HepG2 (cell line): ENCODE measurements around the gene COLGALT1. TPM values are rescaled to one million over a fixed set of nuclear protein-coding genes. Genes with fewer than 3 reads are reported as not detected.

Source experiments
- ATAC-seq: fragments of 200-7000 bp; cut with Tn5 transposase; 3 replicates; pipeline ENCODE4 v1.9.1; 2020; ENCODE audit warnings: mild to moderate bottlenecking, moderate library complexity
- Bru-seq: library from RNA; stranded (reverse); fragments of 400-500 nt; gene quantifications from one replicate; lab custom pipeline; 2021; lab: Mats Ljungman, UMichigan
- BruChase-seq, 2 experiments: library from RNA; stranded (reverse); fragments of 400-500 nt; gene quantifications; one replicate each; lab custom pipeline; 2021; lab: Mats Ljungman, UMichigan
- BruUV-seq: library from RNA; stranded (reverse); fragments of 400-500 nt; replicated peaks from 2 replicates; lab custom pipeline; 2021; lab: Mats Ljungman, UMichigan
- CTCF ChIA-PET: fragments of 300-600 bp; formaldehyde crosslinking; extraction: SDS; loops from one replicate; lab custom pipeline; 2021; ENCODE audit warnings: low total read pairs, inconsistent platforms, low intra/inter-chr PET ratio; lab: Yijun Ruan, JAX
- POLR2A ChIA-PET: fragments of 350-600 bp; sonication (Branson Sonifier 250); formaldehyde crosslinking; loops from one replicate; lab custom pipeline; 2020; ENCODE audit warnings: antibody characterized with exemption, inconsistent platforms; lab: Yijun Ruan, JAX
- DNase-seq: peaks from one replicate; pipeline ENCODE4 v3.0.0-alpha.2; 2015; ENCODE audit warnings: low spot score
- FAIRE-seq: peaks from 3 replicates; lab custom pipeline; 2011; peaks lifted over from hg19 to GRCh38; lab: Jason Lieb, UNC
- H2AFZ ChIP-seq: one replicate; pipeline ENCODE4 v1.6.1; 2011; ENCODE audit warnings: low read length, inconsistent platforms
- H3K27ac ChIP-seq: fragments of 300-600 bp; 3 replicates; pipeline ENCODE4 v1.8.0; 2011; ENCODE audit warnings: mixed run types, mild to moderate bottlenecking, mixed read lengths, low read length, inconsistent platforms; ENCODE audit not compliant: insufficient read depth; ENCODE audit errors: extremely low read length
- H3K27me3 ChIP-seq, 2 experiments: fragments of 200-600 bp in 1 of 2; 2 replicates in 1 of 2; 3 replicates in 1 of 2; pipeline versions ENCODE4 v1.6.0 to v1.8.0; 2011; ENCODE audit warnings: low read length in 2 of 2, mild to moderate bottlenecking in 2 of 2, moderate library complexity in 2 of 2, inconsistent platforms in 1 of 2; ENCODE audit not compliant: insufficient read depth in 2 of 2, control insufficient read depth in 1 of 2
- H3K36me3 ChIP-seq, 2 experiments: fragments of 200-600 bp in 1 of 2; replicated peaks in 1 of 2; 2 replicates in 1 of 2; 3 replicates in 1 of 2; pipeline versions ENCODE4 v1.5.1 to v1.8.0; 2011; ENCODE audit warnings: low read length in 2 of 2, inconsistent platforms in 1 of 2; ENCODE audit not compliant: insufficient read depth in 2 of 2, control insufficient read depth in 1 of 2
- H3K4me1 ChIP-seq: 2 replicates; pipeline ENCODE4 v1.5.1; 2012; ENCODE audit warnings: low read length, inconsistent platforms; ENCODE audit not compliant: insufficient read depth
- H3K4me2 ChIP-seq: 2 replicates; pipeline ENCODE4 v1.6.0; 2011; ENCODE audit warnings: low read depth, low read length, inconsistent platforms
- H3K4me3 ChIP-seq, 3 experiments: fragments of 200-600 bp in 1 of 3; sonication (generic), shearing (Covaris generic) in 1 of 3; replicated peaks in 1 of 3; 2 replicates each; pipeline ENCODE4 v1.5.1; 2011 to 2016; ENCODE audit warnings: low read length in 3 of 3, inconsistent platforms in 2 of 3, low read depth in 2 of 3, mild to moderate bottlenecking in 2 of 3, control low read depth in 1 of 3, mixed read lengths in 1 of 3; ENCODE audit not compliant: insufficient read depth in 1 of 3
- H3K79me2 ChIP-seq: one replicate; pipeline ENCODE4 v1.6.1; 2011; ENCODE audit warnings: low read length, inconsistent platforms; ENCODE audit not compliant: insufficient read depth
- H3K9ac ChIP-seq: 2 replicates; pipeline ENCODE4 v1.6.0; 2011; ENCODE audit warnings: mild to moderate bottlenecking, low read depth, low read length, inconsistent platforms; ENCODE audit not compliant: insufficient read depth
- H3K9me3 ChIP-seq: 2 replicates; pipeline ENCODE4 v1.5.1; 2012; ENCODE audit warnings: mild to moderate bottlenecking, low read length
- H4K20me1 ChIP-seq: 2 replicates; pipeline ENCODE4 v1.6.0; 2011; ENCODE audit warnings: inconsistent platforms, mild to moderate bottlenecking, low read length, moderate library complexity; ENCODE audit not compliant: insufficient read depth
- HOXA5 ChIP-seq: sonication (generic); formaldehyde crosslinking; IDR thresholded peaks from 2 replicates; pipeline ENCODE4 v1.4.0; 2020; ENCODE audit warnings: missing genetic modification reagents
- NAIF1 ChIP-seq: sonication (generic); formaldehyde crosslinking; IDR thresholded peaks from 2 replicates; pipeline ENCODE4 v1.5.0; 2020; ENCODE audit warnings: mild to moderate bottlenecking, missing genetic modification reagents, borderline replicate concordance
- NCOA2 ChIP-seq: sonication (generic); formaldehyde crosslinking; IDR thresholded peaks from 2 replicates; pipeline ENCODE4 v1.8.0; 2022; ENCODE audit warnings: inconsistent platforms
- PAF1 ChIP-seq: IDR thresholded peaks from 2 replicates; pipeline ENCODE4 v1.6.1; 2016; ENCODE audit warnings: missing genetic modification reagents, missing compliant biosample characterization
- SRF ChIP-seq: IDR thresholded peaks from 2 replicates; pipeline ENCODE4 v1.6.1; 2011; ENCODE audit warnings: mild to moderate bottlenecking, low read depth, low read length, moderate library complexity
- TCF7 ChIP-seq: sonication (generic); IDR thresholded peaks from 2 replicates; pipeline ENCODE4 v1.6.1; 2016; ENCODE audit warnings: antibody characterized with exemption, low read depth
- TIGD3 ChIP-seq: sonication (generic); formaldehyde crosslinking; IDR thresholded peaks from 2 replicates; pipeline ENCODE4 v1.5.1; 2020; ENCODE audit warnings: mild to moderate bottlenecking, missing genetic modification reagents, borderline replicate concordance
- ZBTB4 ChIP-seq: sonication (generic); formaldehyde crosslinking; IDR thresholded peaks from 2 replicates; pipeline ENCODE4 v1.4.0; 2020; ENCODE audit warnings: missing genetic modification reagents, mild to moderate bottlenecking, borderline replicate concordance
- ZNF614 ChIP-seq: IDR thresholded peaks from 2 replicates; pipeline ENCODE4 v1.6.1; 2018; ENCODE audit warnings: missing biosample characterization, missing genetic modification reagents, inconsistent platforms, borderline replicate concordance
- ZNF749 ChIP-seq: sonication (generic); formaldehyde crosslinking; IDR thresholded peaks from 2 replicates; pipeline ENCODE4 v1.8.0; 2022; ENCODE audit warnings: mild to moderate bottlenecking, missing genetic modification reagents, moderate library complexity, borderline replicate concordance
- WGBS: methylation state at CpG from one replicate; pipeline ENCODE4 v1.1.6; 2017; ENCODE audit warnings: low lambda C conversion rate; 5-methylcytosine and 5-hydroxymethylcytosine counted together
- in situ Hi-C: cut with HindIII; loops from 2 replicates; pipeline ENCODE4 v1.10.0; 2017; ENCODE audit warnings: low pct_unique_long_range_greater_than_20kb; ENCODE audit not compliant: extremely low pct_ligation_motif_present
- intact Hi-C: fragments of 100-400 bp; cut with micrococcal nuclease; formaldehyde crosslinking; loops from one replicate; pipeline ENCODE4 v1.10.0; 2022; ENCODE audit not compliant: unreplicated experiment
- long read RNA-seq, 2 experiments: library from RNA in 1 of 2; library from polyadenylated mRNA in 1 of 2; stranded (forward) in 1 of 2; unstranded in 1 of 2; transcript quantifications; one replicate each; pipeline ENCODE4 v2.0.0, GENCODE V29; 2019 to 2022
- polyA minus RNA-seq, 3 experiments: library from RNA; depleted of rRNA, polyadenylated mRNA; stranded (reverse); fragments of >200 nt; gene quantifications; 2 replicates each; pipeline ENCODE4 v1.2.3, GENCODE V29; 2011; ENCODE audit warnings: low replicate concordance in 1 of 3
- polyA plus RNA-seq, 8 experiments: library from polyadenylated mRNA; depleted of rRNA in 3 of 8; stranded (reverse) in 7 of 8; unstranded in 1 of 8; fragments of >200 nt; fragmentation: Illumina TruSeq in 4 of 8; extraction: Trizol in 4 of 8; gene quantifications; 2 replicates each; pipeline versions ENCODE4 v1.2.1 to v1.2.3, GENCODE V29; 2011 to 2016; ENCODE audit warnings: low read depth in 4 of 8, missing spikeins in 1 of 8, mixed read lengths in 1 of 8; ENCODE audit not compliant: insufficient read depth in 1 of 8
- total RNA-seq, 5 experiments: library from RNA; depleted of rRNA; stranded (reverse); fragments of >200 nt; fragmentation: Illumina TruSeq; extraction: Trizol; gene quantifications; 2 replicates each; pipeline ENCODE4 v1.2.3, GENCODE V29; 2016; ENCODE audit warnings: low read depth in 1 of 5

Gene COLGALT1
- 33.3 and 58.0 TPM in 2 replicates for total RNA-seq (2016; rRNA removed; fragmentation: Illumina TruSeq; extraction: Trizol)
- 9.3 and 10.3 TPM in 2 replicates for total RNA-seq (2016; cell fraction: cytosol; rRNA removed; fragmentation: Illumina TruSeq; extraction: Trizol; ENCODE audit: low read depth)
- total RNA-seq (2016; cell fraction: insoluble cytoplasmic fraction; rRNA removed; fragmentation: Illumina TruSeq; extraction: Trizol), result 33.6 and 57.7 TPM in 2 replicates
- 32.5 and 35.6 TPM in 2 replicates for total RNA-seq (2016; cell fraction: membrane; rRNA removed; fragmentation: Illumina TruSeq; extraction: Trizol)
- 53.1 and 65.6 TPM in 2 replicates for total RNA-seq (2016; cell fraction: nucleus; rRNA removed; fragmentation: Illumina TruSeq; extraction: Trizol)
- polyA plus RNA-seq (2011; rRNA removed), result 196 and 211 TPM in 2 replicates
- 111 and 141 TPM in 2 replicates for polyA plus RNA-seq (2011; cell fraction: cytosol; rRNA removed)
- polyA plus RNA-seq (2011; cell fraction: nucleus; rRNA removed), result 153 and 157 TPM in 2 replicates
- polyA plus RNA-seq (2012), result 58.7 and 87.4 TPM in 2 replicates
- 9.2 and 9.8 TPM in 2 replicates for polyA plus RNA-seq (2016; cell fraction: cytosol; fragmentation: Illumina TruSeq; extraction: Trizol; ENCODE audit: low read depth)
- polyA plus RNA-seq (2016; cell fraction: insoluble cytoplasmic fraction; fragmentation: Illumina TruSeq; extraction: Trizol; ENCODE audit: low read depth), result 35.7 and 38.2 TPM in 2 replicates
- 23.4 and 28.7 TPM in 2 replicates for polyA plus RNA-seq (2016; cell fraction: membrane; fragmentation: Illumina TruSeq; extraction: Trizol; ENCODE audit: low read depth)
- 111 TPM in 2 replicates for polyA plus RNA-seq (2016; cell fraction: nucleus; fragmentation: Illumina TruSeq; extraction: Trizol; ENCODE audit: insufficient read depth, low read depth)
- 360 and 644 TPM in 2 replicates for polyA minus RNA-seq (2011; rRNA and poly(A)+ RNA removed; ENCODE audit: low replicate concordance)
- 74.1 and 77.3 TPM in 2 replicates for polyA minus RNA-seq (2011; cell fraction: cytosol; rRNA and poly(A)+ RNA removed)
- polyA minus RNA-seq (2011; cell fraction: nucleus; rRNA and poly(A)+ RNA removed), result 32.0 and 33.2 TPM in 2 replicates
- Bru-seq, nascent RNA, result percentile 52 among the genes with signal in this experiment
- percentile 78 among the genes with signal in this experiment for BruChase-seq, experiment 1, labeled RNA remaining after a 6-hour chase
- percentile 65 among the genes with signal in this experiment for BruChase-seq, experiment 2, labeled RNA remaining after a 2-hour chase
- long read RNA-seq, experiment 1, transcript COLGALT1-201 (12 exons, 3,704 nt), result major isoform, 18 of 130 reads
- long read RNA-seq, experiment 1, partial matches to known transcripts, result 5 of 130 reads
- long read RNA-seq, experiment 1, other reads (novel, unspliced or antisense), result 106 of 130 reads
- long read RNA-seq, experiment 2, transcript COLGALT1-201 (12 exons, 3,704 nt), result major isoform, 53 of 190 reads
- long read RNA-seq, experiment 2, transcript COLGALT1-202 (2 exons, 2,941 nt), result minor isoform, 7 of 190 reads
- long read RNA-seq, experiment 2, partial matches to known transcripts, result 117 of 190 reads
- long read RNA-seq, experiment 2, other reads (novel, unspliced or antisense), result 13 of 190 reads

GRCh38 chr19:17555480-17555928 is at the start of gene COLGALT1:
COLGALT1 (plus strand) TSS chr19:17555649; CDS start chr19:17555714, 65 bp downstream.
- no peak within 1 kb of the TSS for H2AFZ ChIP-seq
- BruUV-seq, result no TSS peak
- peaks cover 10 to 19% of the 10 kb centered on the region in 2 experiments for H3K36me3 ChIP-seq
- peaks cover 25% of the 10 kb centered on the region for H3K4me1 ChIP-seq
- H3K4me2 ChIP-seq, result peak within 1 kb of the TSS; percentile 81
- intact Hi-C loops, result no loop called here
- no peaks in the 10 kb centered on the region for H4K20me1 ChIP-seq
- WGBS, result no CpG with 5 or more reads among the region's 64 CpGs
- DNase-seq, result peak; percentile 89
- peak; percentile 94 for ATAC-seq
- ChIA-PET CTCF (interaction anchor here (0.6 kb wide), 1 partner anchor 45 kb away, joined by 3 read pairs; no protein-coding TSS in a partner anchor), POLR2A (interaction anchor here (1.0 kb wide), 1 partner anchor 44 kb away, joined by 3 read pairs; the partner anchor contains the start of gene PGLS)
- peak within 1 kb of the TSS; percentile 56 for H3K27ac ChIP-seq
- peak within 1 kb of the TSS; percentile 68 to 98 (median 82) for H3K4me3 ChIP-seq
- in situ Hi-C loops, result no loop called here
- no peaks in the 10 kb centered on the region for H3K27me3 ChIP-seq
- no peaks in the 10 kb centered on the region for H3K9me3 ChIP-seq
- H3K9ac ChIP-seq, result peak within 1 kb of the TSS; percentile 82
- peaks cover 15% of the 10 kb centered on the region for H3K79me2 ChIP-seq
- FAIRE-seq, result peak; percentile 61
- TF ChIP-seq NAIF1 (CRISPR knock-in tag) (no peak), ZBTB4 (CRISPR knock-in tag) (no peak), ZNF749 (no peak), HOXA5 (CRISPR knock-in tag) (0 out of 2 replicates have a peak, but pooled peaks have one; percentile 9), NCOA2 (CRISPR knock-in tag) (no peak), TCF7 (no peak), TIGD3 (CRISPR knock-in tag) (no peak), PAF1 (no peak), ZNF614 (CRISPR knock-in tag) (no peak), SRF (peak; percentile 61; the same call in 1 of the 2 replicates)
